ENCODE measurements around the gene SLC6A9. TPM values are rescaled to one million over a fixed set of nuclear protein-coding genes. Genes with fewer than 3 reads are reported as not detected.
A peak's percentile ranks its signal among the peaks of the same experiment; 100 is the strongest.

SLC6A9 gene
- total RNA-seq, 1 experiment from 2014 or later, result 45.0 TPM

- H3K4me1 Mint-ChIP-seq (ENCODE audit: low read depth, unreplicated experiment), result peaks cover 16% of the 10 kb centered on the region
- no peaks in the 10 kb centered on the region for H3K9me3 Mint-ChIP-seq (ENCODE audit: unreplicated experiment)
- POLR2A ChIA-PET, result no interaction called here
- DNase-seq, result peak; percentile 66 to 75
- no TSS peak for BruUV-seq (replicated peaks)
- Histone ChIP-seq H3K36me3 (ENCODE audit: control insufficient read depth, insufficient read depth, low read length) (no peaks in the 10 kb centered on the region), H3K4me1 (peaks cover 15% of the 10 kb centered on the region), H3K4me3 (ENCODE audit: low read depth, low read length) (no peak overlapping the region), H3K9me3 (no peaks in the 10 kb centered on the region), H3K27me3 (replicated peaks; ENCODE audit: control insufficient read depth, insufficient read depth, low read length) (no peaks in the 10 kb centered on the region)
- CTCF ChIA-PET, result interaction anchor here (0.7 to 1.8 kb wide), 7 partner anchors 12 to 273 kb away, joined by 3 to 16 read pairs (median 4); no protein-coding TSS in a partner anchor
- H3K36me3 Mint-ChIP-seq (ENCODE audit: insufficient read depth, unreplicated experiment), result no peaks in the 10 kb centered on the region
- TF ChIP-seq, protein P1, sequence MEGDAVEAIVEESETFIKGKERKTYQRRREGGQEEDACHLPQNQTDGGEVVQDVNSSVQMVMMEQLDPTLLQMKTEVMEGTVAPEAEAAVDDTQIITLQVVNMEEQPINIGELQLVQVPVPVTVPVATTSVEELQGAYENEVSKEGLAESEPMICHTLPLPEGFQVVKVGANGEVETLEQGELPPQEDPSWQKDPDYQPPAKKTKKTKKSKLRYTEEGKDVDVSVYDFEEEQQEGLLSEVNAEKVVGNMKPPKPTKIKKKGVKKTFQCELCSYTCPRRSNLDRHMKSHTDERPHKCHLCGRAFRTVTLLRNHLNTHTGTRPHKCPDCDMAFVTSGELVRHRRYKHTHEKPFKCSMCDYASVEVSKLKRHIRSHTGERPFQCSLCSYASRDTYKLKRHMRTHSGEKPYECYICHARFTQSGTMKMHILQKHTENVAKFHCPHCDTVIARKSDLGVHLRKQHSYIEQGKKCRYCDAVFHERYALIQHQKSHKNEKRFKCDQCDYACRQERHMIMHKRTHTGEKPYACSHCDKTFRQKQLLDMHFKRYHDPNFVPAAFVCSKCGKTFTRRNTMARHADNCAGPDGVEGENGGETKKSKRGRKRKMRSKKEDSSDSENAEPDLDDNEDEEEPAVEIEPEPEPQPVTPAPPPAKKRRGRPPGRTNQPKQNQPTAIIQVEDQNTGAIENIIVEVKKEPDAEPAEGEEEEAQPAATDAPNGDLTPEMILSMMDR (IDR thresholded peaks at IDR 0.05; ENCODE audit: insufficient read depth in 1 of 2, low read depth in 1 of 2, low read length in 1 of 2, severe bottlenecking in 1 of 2, unreplicated experiment in 1 of 2), result peak; percentile 59 to 81
- intact Hi-C loops (cut with micrococcal nuclease; ENCODE audit: unreplicated experiment), result loop anchor here (1.0 to 5.0 kb wide), 3 partner anchors 31 to 274 kb away; no protein-coding TSS in a partner anchor
- H3K4me3 Mint-ChIP-seq (ENCODE audit: unreplicated experiment), result no peak overlapping the region
- H3K27ac Mint-ChIP-seq (ENCODE audit: unreplicated experiment), result peak overlapping the region; percentile 48
- no peaks in the 10 kb centered on the region for H3K27me3 Mint-ChIP-seq (ENCODE audit: insufficient read depth, unreplicated experiment)
Observed at GRCh38 chr1:44036409-44037139, 5.3 kb upstream of the SLC6A9 start.

DNA sequence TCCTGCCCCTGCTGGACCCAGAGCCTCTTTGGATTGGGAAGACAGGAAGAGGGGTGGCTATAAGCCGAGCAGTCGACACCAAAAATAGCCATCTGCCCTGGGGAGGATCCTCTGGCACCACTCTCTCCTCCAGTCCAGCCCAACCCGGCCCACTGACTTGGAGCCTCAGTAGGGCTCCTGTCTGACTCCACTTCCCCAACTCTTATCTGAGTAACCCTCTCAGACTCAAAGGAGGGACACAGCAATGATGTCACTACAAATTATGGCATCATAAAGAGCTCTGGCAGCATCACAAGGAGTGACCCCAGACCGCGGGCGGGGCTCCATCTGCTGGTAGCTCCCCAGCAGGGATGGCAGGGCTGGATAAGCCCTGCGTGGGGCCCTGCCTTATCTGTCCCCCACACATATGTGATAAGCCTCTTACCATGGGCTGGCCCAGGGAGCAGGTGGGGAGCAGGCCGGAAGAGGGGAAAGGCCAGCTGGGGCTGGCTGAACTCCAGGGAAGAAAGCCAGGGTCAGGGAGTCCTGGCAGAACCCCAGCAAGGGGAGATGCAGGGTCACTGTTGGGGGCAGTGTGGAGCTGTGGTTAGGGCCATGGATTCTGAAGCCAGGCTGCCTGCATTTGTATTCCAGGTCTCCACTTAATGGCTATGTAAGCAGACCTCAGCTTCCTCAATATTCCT lies 4.6 kb upstream of the SLC6A9 start:
- Mint-ChIP-seq H3K4me3 (ENCODE audit: unreplicated experiment) (no peak overlapping the region), H3K27ac (ENCODE audit: unreplicated experiment) (peak overlapping the region; percentile 48), H3K27me3 (ENCODE audit: insufficient read depth, unreplicated experiment) (no peaks in the 10 kb centered on the region), H3K9me3 (ENCODE audit: unreplicated experiment) (no peaks in the 10 kb centered on the region), H3K4me1 (ENCODE audit: low read depth, unreplicated experiment) (peaks cover 16% of the 10 kb centered on the region), H3K36me3 (ENCODE audit: insufficient read depth, unreplicated experiment) (no peaks in the 10 kb centered on the region)
- TF ChIP-seq, protein P1 (IDR thresholded peaks at IDR 0.05; ENCODE audit: insufficient read depth in 1 of 2, low read depth in 1 of 2, low read length in 1 of 2, severe bottlenecking in 1 of 2, unreplicated experiment in 1 of 2), result no peak
- Histone ChIP-seq H3K9me3 (no peaks in the 10 kb centered on the region), H3K36me3 (ENCODE audit: control insufficient read depth, insufficient read depth, low read length) (no peaks in the 10 kb centered on the region), H3K4me1 (peaks cover 17% of the 10 kb centered on the region), H3K4me3 (ENCODE audit: low read depth, low read length) (no peak overlapping the region), H3K27me3 (replicated peaks; ENCODE audit: control insufficient read depth, insufficient read depth, low read length) (no peaks in the 10 kb centered on the region)
- no peak for DNase-seq
- ChIA-PET POLR2A (interaction anchor here (1.2 kb wide), 1 partner anchor 29 kb away, joined by 3 read pairs; no protein-coding TSS in a partner anchor), CTCF (interaction anchor here (1.0 to 1.8 kb wide), 6 partner anchors 13 to 272 kb away, joined by 3 to 16 read pairs (median 5); no protein-coding TSS in a partner anchor)
- BruUV-seq (replicated peaks), result no TSS peak
- intact Hi-C loops (cut with micrococcal nuclease; ENCODE audit: unreplicated experiment), result loop anchor here (1.0 to 5.0 kb wide), 3 partner anchors 31 to 274 kb away; no protein-coding TSS in a partner anchor

- no TSS peak for BruUV-seq (replicated peaks)
Observed at GRCh38 chr1:44034976-44035716, 3.9 kb upstream of the SLC6A9 start.

More at GRCh38 chr1:44034976-44035716, 3.9 kb upstream of the SLC6A9 start:
- no peaks in the 10 kb centered on the region for H3K36me3 ChIP-seq (ENCODE audit: control insufficient read depth, insufficient read depth, low read length)
- peaks cover 17% of the 10 kb centered on the region for H3K4me1 ChIP-seq
- intact Hi-C loops (cut with micrococcal nuclease; ENCODE audit: unreplicated experiment), result loop anchor here (5.0 kb wide), 1 partner anchor 273 kb away; no protein-coding TSS in a partner anchor
- no peaks in the 10 kb centered on the region for H3K27me3 ChIP-seq (replicated peaks; ENCODE audit: control insufficient read depth, insufficient read depth, low read length)
- Mint-ChIP-seq H3K4me3 (ENCODE audit: unreplicated experiment) (no peak overlapping the region), H3K9me3 (ENCODE audit: unreplicated experiment) (no peaks in the 10 kb centered on the region), H3K27me3 (ENCODE audit: insufficient read depth, unreplicated experiment) (no peaks in the 10 kb centered on the region), H3K36me3 (ENCODE audit: insufficient read depth, unreplicated experiment) (no peaks in the 10 kb centered on the region), H3K4me1 (ENCODE audit: low read depth, unreplicated experiment) (peaks cover 16% of the 10 kb centered on the region), H3K27ac (ENCODE audit: unreplicated experiment) (no peak overlapping the region)
- no peak overlapping the region for H3K4me3 ChIP-seq (ENCODE audit: low read depth, low read length)
- POLR2A ChIA-PET, result interaction anchor here (1.2 kb wide), 1 partner anchor 29 kb away, joined by 3 read pairs; no protein-coding TSS in a partner anchor
- DNase-seq, result no peak
- no peaks in the 10 kb centered on the region for H3K9me3 ChIP-seq
- CTCF ChIA-PET, result interaction anchor here (0.6 to 1.8 kb wide), 5 partner anchors 14 to 272 kb away, joined by 3 to 16 read pairs (median 6); no protein-coding TSS in a partner anchor
- TF ChIP-seq, protein P1 (IDR thresholded peaks at IDR 0.05; ENCODE audit: insufficient read depth in 1 of 2, low read depth in 1 of 2, low read length in 1 of 2, severe bottlenecking in 1 of 2, unreplicated experiment in 1 of 2), result no peak

All from Caco-2 (cell line).